HepG2 (cell line): ENCODE data around the gene TMEM167B. TPM values are rescaled to one million over a fixed set of nuclear protein-coding genes. Genes with fewer than 3 reads are reported as not detected.

Experiments used
- ARNT ChIP-seq: fragments of 450-650 bp; IDR thresholded peaks from 2 replicates; pipeline ENCODE4 v1.6.1; 2017
- BCL6 ChIP-seq: IDR thresholded peaks from 2 replicates; pipeline ENCODE4 v1.6.1; 2016; ENCODE audit warnings: missing genetic modification reagents, missing compliant biosample characterization
- EHMT2 ChIP-seq: fragments of 200-600 bp; sonication (generic); IDR thresholded peaks from 2 replicates; pipeline ENCODE4 v1.7.0; 2017; ENCODE audit warnings: antibody characterized with exemption, low read depth, low read length, borderline replicate concordance
- MYNN ChIP-seq: sonication (generic); formaldehyde crosslinking; IDR thresholded peaks from 2 replicates; pipeline ENCODE4 v1.4.0; 2020; ENCODE audit warnings: mild to moderate bottlenecking, low read depth, missing genetic modification reagents
- NFE2L1 ChIP-seq: sonication (generic); formaldehyde crosslinking; IDR thresholded peaks from 2 replicates; pipeline ENCODE4 v1.4.0; 2020; ENCODE audit warnings: missing genetic modification reagents, mild to moderate bottlenecking, borderline replicate concordance
- ZFAT ChIP-seq: sonication (generic); formaldehyde crosslinking; conservative IDR thresholded peaks from 2 replicates; pipeline ENCODE4 v1.8.1; 2023; ENCODE audit warnings: missing genetic modification reagents, inconsistent platforms
- ZFP41 ChIP-seq: sonication (generic); formaldehyde crosslinking; IDR thresholded peaks from 2 replicates; pipeline ENCODE4 v1.4.0; 2020; ENCODE audit warnings: mild to moderate bottlenecking, missing genetic modification reagents, borderline replicate concordance
- ZNF230 ChIP-seq: sonication (generic); formaldehyde crosslinking; IDR thresholded peaks from 2 replicates; pipeline ENCODE4 v1.4.0; 2020; ENCODE audit warnings: mild to moderate bottlenecking, missing genetic modification reagents
- ZNF24 ChIP-seq: fragments of 450-650 bp; IDR thresholded peaks from 2 replicates; pipeline ENCODE4 v1.6.1; 2017; ENCODE audit warnings: antibody characterized with exemption, mild to moderate bottlenecking
- ZNF432 ChIP-seq: sonication (generic); formaldehyde crosslinking; IDR thresholded peaks from 2 replicates; pipeline ENCODE4 v1.5.0; 2020; ENCODE audit warnings: missing genetic modification reagents, mild to moderate bottlenecking, borderline replicate concordance
- polyA plus RNA-seq, 8 experiments: library from polyadenylated mRNA; depleted of rRNA in 3 of 8; stranded (reverse) in 7 of 8; unstranded in 1 of 8; fragments of >200 nt; fragmentation: Illumina TruSeq in 4 of 8; extraction: Trizol in 4 of 8; gene quantifications; 2 replicates each; pipeline versions ENCODE4 v1.2.1 to v1.2.3, GENCODE V29; 2011 to 2016; ENCODE audit warnings: low read depth in 4 of 8, missing spikeins in 1 of 8, mixed read lengths in 1 of 8; ENCODE audit not compliant: insufficient read depth in 1 of 8
- total RNA-seq, 5 experiments: library from RNA; depleted of rRNA; stranded (reverse); fragments of >200 nt; fragmentation: Illumina TruSeq; extraction: Trizol; gene quantifications; 2 replicates each; pipeline ENCODE4 v1.2.3, GENCODE V29; 2016; ENCODE audit warnings: low read depth in 1 of 5
- TF ChIP-seq, protein P1 (sequence below): sonication (generic); formaldehyde crosslinking; IDR thresholded peaks from 2 replicates; pipeline ENCODE4 v1.4.0; 2020; ENCODE audit warnings: missing genetic modification reagents, mild to moderate bottlenecking, borderline replicate concordance
- TF ChIP-seq, protein P2 (sequence below): sonication (generic); formaldehyde crosslinking; IDR thresholded peaks from 2 replicates; pipeline ENCODE4 v1.4.0; 2020; ENCODE audit warnings: missing genetic modification reagents
- TF ChIP-seq, protein P3 (sequence below): sonication (generic); formaldehyde crosslinking; IDR thresholded peaks from 2 replicates; pipeline ENCODE4 v1.4.0; 2020; ENCODE audit warnings: missing genetic modification reagents
- TF ChIP-seq, protein P4 (sequence below): IDR thresholded peaks from 2 replicates; pipeline ENCODE4 v1.6.1; 2016
- TF ChIP-seq, protein P5 (sequence below): sonication (generic); formaldehyde crosslinking; IDR thresholded peaks from 2 replicates; pipeline ENCODE4 v1.4.0; 2020; ENCODE audit warnings: missing genetic modification reagents, borderline replicate concordance

Gene TMEM167B
- total and polyA plus RNA-seq, 2 of the 13 experiments (the other 11 are each of a cell fraction or from before 2014, with no cell fraction given) = 9.5 to 22.4 TPM

DNA sequence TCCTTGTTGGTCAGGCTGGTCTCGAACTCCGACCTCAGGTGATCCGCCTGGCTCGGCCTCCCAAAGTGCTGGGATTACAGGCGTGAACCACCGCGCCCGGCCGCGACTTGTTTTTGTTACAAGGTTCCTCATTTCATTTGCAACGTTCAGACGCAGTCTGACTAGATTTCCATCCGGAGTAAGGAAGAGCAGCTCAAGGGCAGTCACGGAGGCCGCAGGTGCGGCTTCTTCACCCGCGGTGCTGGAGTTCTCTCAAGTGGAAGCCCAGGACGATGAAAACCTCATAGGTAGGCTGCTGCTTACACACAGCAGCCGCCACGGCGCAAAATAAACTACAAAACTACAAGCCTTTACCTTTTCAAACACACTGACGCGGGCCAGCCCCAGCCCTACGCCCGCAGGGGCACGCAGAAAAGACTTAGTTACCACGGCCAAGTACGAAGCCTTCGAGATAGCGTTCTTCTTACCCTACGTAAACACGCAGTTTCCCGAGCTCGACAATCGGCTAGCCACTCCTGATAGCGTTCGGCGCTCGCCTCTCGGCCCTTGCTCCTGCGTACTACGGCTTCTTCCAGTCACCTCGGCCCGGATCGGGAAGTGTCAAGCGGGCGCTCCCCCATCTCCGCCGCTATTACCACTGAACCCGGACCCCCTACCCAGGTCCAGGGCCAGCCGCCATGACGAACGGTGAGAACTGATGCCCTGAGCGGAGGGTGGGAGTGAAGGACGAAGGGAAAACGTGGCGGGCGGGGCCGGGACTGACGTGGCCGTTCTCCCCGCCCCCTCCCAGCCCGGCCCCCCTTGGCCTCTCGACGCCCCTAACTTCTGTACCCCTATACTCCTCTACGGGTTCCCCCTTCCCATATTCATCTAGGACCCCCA is at the start of gene TMEM167B (continued):
- TF ChIP-seq, protein P1, sequence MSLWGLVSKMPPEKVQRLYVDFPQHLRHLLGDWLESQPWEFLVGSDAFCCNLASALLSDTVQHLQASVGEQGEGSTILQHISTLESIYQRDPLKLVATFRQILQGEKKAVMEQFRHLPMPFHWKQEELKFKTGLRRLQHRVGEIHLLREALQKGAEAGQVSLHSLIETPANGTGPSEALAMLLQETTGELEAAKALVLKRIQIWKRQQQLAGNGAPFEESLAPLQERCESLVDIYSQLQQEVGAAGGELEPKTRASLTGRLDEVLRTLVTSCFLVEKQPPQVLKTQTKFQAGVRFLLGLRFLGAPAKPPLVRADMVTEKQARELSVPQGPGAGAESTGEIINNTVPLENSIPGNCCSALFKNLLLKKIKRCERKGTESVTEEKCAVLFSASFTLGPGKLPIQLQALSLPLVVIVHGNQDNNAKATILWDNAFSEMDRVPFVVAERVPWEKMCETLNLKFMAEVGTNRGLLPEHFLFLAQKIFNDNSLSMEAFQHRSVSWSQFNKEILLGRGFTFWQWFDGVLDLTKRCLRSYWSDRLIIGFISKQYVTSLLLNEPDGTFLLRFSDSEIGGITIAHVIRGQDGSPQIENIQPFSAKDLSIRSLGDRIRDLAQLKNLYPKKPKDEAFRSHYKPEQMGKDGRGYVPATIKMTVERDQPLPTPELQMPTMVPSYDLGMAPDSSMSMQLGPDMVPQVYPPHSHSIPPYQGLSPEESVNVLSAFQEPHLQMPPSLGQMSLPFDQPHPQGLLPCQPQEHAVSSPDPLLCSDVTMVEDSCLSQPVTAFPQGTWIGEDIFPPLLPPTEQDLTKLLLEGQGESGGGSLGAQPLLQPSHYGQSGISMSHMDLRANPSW = no peak
- TF ChIP-seq, protein P2, sequence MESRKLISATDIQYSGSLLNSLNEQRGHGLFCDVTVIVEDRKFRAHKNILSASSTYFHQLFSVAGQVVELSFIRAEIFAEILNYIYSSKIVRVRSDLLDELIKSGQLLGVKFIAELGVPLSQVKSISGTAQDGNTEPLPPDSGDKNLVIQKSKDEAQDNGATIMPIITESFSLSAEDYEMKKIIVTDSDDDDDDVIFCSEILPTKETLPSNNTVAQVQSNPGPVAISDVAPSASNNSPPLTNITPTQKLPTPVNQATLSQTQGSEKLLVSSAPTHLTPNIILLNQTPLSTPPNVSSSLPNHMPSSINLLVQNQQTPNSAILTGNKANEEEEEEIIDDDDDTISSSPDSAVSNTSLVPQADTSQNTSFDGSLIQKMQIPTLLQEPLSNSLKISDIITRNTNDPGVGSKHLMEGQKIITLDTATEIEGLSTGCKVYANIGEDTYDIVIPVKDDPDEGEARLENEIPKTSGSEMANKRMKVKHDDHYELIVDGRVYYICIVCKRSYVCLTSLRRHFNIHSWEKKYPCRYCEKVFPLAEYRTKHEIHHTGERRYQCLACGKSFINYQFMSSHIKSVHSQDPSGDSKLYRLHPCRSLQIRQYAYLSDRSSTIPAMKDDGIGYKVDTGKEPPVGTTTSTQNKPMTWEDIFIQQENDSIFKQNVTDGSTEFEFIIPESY (CRISPR knock-in tag) = peak; percentile 64
- no peak for TF ChIP-seq ZNF432
- no peak for TF ChIP-seq EHMT2
- TF ChIP-seq, protein P3, sequence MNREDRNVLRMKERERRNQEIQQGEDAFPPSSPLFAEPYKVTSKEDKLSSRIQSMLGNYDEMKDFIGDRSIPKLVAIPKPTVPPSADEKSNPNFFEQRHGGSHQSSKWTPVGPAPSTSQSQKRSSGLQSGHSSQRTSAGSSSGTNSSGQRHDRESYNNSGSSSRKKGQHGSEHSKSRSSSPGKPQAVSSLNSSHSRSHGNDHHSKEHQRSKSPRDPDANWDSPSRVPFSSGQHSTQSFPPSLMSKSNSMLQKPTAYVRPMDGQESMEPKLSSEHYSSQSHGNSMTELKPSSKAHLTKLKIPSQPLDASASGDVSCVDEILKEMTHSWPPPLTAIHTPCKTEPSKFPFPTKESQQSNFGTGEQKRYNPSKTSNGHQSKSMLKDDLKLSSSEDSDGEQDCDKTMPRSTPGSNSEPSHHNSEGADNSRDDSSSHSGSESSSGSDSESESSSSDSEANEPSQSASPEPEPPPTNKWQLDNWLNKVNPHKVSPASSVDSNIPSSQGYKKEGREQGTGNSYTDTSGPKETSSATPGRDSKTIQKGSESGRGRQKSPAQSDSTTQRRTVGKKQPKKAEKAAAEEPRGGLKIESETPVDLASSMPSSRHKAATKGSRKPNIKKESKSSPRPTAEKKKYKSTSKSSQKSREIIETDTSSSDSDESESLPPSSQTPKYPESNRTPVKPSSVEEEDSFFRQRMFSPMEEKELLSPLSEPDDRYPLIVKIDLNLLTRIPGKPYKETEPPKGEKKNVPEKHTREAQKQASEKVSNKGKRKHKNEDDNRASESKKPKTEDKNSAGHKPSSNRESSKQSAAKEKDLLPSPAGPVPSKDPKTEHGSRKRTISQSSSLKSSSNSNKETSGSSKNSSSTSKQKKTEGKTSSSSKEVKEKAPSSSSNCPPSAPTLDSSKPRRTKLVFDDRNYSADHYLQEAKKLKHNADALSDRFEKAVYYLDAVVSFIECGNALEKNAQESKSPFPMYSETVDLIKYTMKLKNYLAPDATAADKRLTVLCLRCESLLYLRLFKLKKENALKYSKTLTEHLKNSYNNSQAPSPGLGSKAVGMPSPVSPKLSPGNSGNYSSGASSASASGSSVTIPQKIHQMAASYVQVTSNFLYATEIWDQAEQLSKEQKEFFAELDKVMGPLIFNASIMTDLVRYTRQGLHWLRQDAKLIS (CRISPR knock-in tag) = no peak
- TF ChIP-seq NFE2L1 (CRISPR knock-in tag) = no peak
- TF ChIP-seq ZNF24 = no peak
- TF ChIP-seq, protein P4, sequence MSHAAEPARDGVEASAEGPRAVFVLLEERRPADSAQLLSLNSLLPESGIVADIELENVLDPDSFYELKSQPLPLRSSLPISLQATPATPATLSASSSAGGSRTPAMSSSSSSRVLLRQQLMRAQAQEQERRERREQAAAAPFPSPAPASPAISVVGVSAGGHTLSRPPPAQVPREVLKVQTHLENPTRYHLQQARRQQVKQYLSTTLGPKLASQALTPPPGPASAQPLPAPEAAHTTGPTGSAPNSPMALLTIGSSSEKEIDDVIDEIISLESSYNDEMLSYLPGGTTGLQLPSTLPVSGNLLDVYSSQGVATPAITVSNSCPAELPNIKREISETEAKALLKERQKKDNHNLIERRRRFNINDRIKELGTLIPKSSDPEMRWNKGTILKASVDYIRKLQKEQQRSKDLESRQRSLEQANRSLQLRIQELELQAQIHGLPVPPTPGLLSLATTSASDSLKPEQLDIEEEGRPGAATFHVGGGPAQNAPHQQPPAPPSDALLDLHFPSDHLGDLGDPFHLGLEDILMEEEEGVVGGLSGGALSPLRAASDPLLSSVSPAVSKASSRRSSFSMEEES (CRISPR knock-in tag) = peak; percentile 63; the same call in 1 of the 2 replicates
- 0 out of 2 replicates have a peak, but pooled peaks have one; percentile 15 for TF ChIP-seq ZFAT (CRISPR knock-in tag)
- TF ChIP-seq ZNF230 = peak; percentile 90
- peak; percentile 44; the same call in 1 of the 2 replicates for TF ChIP-seq BCL6 (CRISPR knock-in tag)
- TF ChIP-seq, protein P5, sequence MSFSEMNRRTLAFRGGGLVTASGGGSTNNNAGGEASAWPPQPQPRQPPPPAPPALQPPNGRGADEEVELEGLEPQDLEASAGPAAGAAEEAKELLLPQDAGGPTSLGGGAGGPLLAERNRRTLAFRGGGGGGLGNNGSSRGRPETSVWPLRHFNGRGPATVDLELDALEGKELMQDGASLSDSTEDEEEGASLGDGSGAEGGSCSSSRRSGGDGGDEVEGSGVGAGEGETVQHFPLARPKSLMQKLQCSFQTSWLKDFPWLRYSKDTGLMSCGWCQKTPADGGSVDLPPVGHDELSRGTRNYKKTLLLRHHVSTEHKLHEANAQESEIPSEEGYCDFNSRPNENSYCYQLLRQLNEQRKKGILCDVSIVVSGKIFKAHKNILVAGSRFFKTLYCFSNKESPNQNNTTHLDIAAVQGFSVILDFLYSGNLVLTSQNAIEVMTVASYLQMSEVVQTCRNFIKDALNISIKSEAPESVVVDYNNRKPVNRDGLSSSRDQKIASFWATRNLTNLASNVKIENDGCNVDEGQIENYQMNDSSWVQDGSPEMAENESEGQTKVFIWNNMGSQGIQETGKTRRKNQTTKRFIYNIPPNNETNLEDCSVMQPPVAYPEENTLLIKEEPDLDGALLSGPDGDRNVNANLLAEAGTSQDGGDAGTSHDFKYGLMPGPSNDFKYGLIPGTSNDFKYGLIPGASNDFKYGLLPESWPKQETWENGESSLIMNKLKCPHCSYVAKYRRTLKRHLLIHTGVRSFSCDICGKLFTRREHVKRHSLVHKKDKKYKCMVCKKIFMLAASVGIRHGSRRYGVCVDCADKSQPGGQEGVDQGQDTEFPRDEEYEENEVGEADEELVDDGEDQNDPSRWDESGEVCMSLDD (CRISPR knock-in tag) = peak; percentile 89; the same call in 1 of the 2 replicates
- TF ChIP-seq ARNT = no peak
- TF ChIP-seq MYNN (CRISPR knock-in tag) = 0 out of 2 replicates have a peak, but pooled peaks have one; percentile 66
- TF ChIP-seq ZFP41 = no peak
